Left lung (tissue), 10 donors: ENCODE results near the gene CHCHD4. TPM values are rescaled to one million over a fixed set of nuclear protein-coding genes. Genes with fewer than 3 reads are reported as not detected.

Experiments
- ATAC-seq: fragments of 200-7000 bp; cut with Tn5 transposase; one replicate; pipeline ENCODE4 v1.9.1; 2020; ENCODE audit warnings: moderate library complexity
- DNase-seq, 4 donors: peaks; one replicate each; pipeline ENCODE4 v3.0.0-alpha.2; 2013 to 2020
- H3K27ac ChIP-seq, 2 donors: fragments of 200-600 bp; sonication (generic) in 1 of 2; one replicate each; pipeline versions ENCODE4 v1.5.0 to v1.8.0; 2020 to 2021
- H3K27me3 ChIP-seq, 2 donors: fragments of 200-600 bp; sonication (generic) in 1 of 2; one replicate each; pipeline versions ENCODE4 v1.5.0 to v1.8.0; 2020 to 2021
- H3K36me3 ChIP-seq, 2 donors: fragments of 200-600 bp; sonication (generic) in 1 of 2; one replicate each; pipeline versions ENCODE4 v1.5.0 to v1.8.0; 2020 to 2021
- H3K4me1 ChIP-seq, 2 donors: fragments of 200-600 bp; one replicate each; pipeline ENCODE4 v1.8.0; 2021
- H3K4me3 ChIP-seq, 2 donors: fragments of 200-600 bp; sonication (generic) in 1 of 2; one replicate each; pipeline versions ENCODE4 v1.5.0 to v1.8.0; 2020 to 2021; ENCODE audit warnings: mild to moderate bottlenecking in 1 of 2
- H3K9me3 ChIP-seq, 2 donors: fragments of 200-600 bp; sonication (generic) in 1 of 2; one replicate each; pipeline versions ENCODE4 v1.5.0 to v1.8.0; 2020 to 2021
- intact Hi-C, 2 donors: fragments of 100-400 bp; cut with DNase I; formaldehyde crosslinking; loops; one replicate each; pipeline versions ENCODE4 v1.11.2 to v1.14.2; 2022
- polyA plus RNA-seq, 6 donors: library from polyadenylated mRNA; unstranded; fragments of 120-200 nt; gene quantifications; one replicate each; pipeline ENCODE4 v1.2.1, GENCODE V29; 2013; ENCODE audit not compliant: insufficient read length in 6 of 6
- total RNA-seq, 2 donors: library from RNA; stranded (reverse); fragmentation: NEBNext Ultra II Directional; extraction: Animal tissue kit (Norgen Biotek cat#: 25700); gene quantifications; one replicate each; pipeline ENCODE4 v1.2.1, GENCODE V29; 2021
- TF ChIP-seq, protein P1 (sequence below), 2 donors: fragments of 200-600 bp; sonication (generic) in 1 of 2; IDR thresholded peaks; one replicate each; pipeline versions ENCODE4 v1.5.0 to v1.8.0; 2021; ENCODE audit warnings: antibody characterized with exemption in 2 of 2
- donor health status: DM: no; HTN: yes; CAD: no.
- donor health status: DM: no; HTN: no; CAD: no.

The CHCHD4 gene
- total and polyA plus RNA-seq, 8 donors = 9.6 to 15.3 (median 13.4) TPM

DNA sequence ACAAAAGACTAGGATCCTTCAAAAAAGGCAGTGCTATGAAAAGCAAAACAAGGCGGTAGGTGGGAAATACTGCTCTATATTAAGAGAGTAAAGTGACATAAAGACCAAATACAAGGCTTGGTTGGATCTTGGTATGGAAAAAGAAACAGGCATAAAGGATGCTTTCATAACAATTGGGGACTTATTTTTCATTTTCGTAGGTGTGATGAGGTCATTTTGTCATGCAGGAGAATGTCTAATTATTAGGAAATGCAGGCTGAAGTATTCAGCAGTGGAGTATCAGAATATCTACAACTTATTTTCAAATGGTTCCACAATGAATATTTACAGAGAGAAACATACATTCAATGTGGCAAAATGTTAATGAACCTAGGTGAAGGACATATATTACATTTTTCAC, 44.8 kb upstream of the CHCHD4 start:
- ATAC-seq (no peak), DNase-seq (no peak)
- peaks cover 0 to 84% of the 10 kb centered on the region in 2 donors for H3K36me3 ChIP-seq
- TF ChIP-seq, protein P1, sequence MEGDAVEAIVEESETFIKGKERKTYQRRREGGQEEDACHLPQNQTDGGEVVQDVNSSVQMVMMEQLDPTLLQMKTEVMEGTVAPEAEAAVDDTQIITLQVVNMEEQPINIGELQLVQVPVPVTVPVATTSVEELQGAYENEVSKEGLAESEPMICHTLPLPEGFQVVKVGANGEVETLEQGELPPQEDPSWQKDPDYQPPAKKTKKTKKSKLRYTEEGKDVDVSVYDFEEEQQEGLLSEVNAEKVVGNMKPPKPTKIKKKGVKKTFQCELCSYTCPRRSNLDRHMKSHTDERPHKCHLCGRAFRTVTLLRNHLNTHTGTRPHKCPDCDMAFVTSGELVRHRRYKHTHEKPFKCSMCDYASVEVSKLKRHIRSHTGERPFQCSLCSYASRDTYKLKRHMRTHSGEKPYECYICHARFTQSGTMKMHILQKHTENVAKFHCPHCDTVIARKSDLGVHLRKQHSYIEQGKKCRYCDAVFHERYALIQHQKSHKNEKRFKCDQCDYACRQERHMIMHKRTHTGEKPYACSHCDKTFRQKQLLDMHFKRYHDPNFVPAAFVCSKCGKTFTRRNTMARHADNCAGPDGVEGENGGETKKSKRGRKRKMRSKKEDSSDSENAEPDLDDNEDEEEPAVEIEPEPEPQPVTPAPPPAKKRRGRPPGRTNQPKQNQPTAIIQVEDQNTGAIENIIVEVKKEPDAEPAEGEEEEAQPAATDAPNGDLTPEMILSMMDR (IDR thresholded peaks at IDR 0.05) = no peak
- intact Hi-C loops = no loop called here
- H3K9me3 ChIP-seq = no peaks in the 10 kb centered on the region
- no peaks in the 10 kb centered on the region for H3K4me1 ChIP-seq
- no peak overlapping the region for H3K27ac ChIP-seq
- no peaks in the 10 kb centered on the region for H3K27me3 ChIP-seq
- H3K4me3 ChIP-seq = no peak overlapping the region

DNA sequence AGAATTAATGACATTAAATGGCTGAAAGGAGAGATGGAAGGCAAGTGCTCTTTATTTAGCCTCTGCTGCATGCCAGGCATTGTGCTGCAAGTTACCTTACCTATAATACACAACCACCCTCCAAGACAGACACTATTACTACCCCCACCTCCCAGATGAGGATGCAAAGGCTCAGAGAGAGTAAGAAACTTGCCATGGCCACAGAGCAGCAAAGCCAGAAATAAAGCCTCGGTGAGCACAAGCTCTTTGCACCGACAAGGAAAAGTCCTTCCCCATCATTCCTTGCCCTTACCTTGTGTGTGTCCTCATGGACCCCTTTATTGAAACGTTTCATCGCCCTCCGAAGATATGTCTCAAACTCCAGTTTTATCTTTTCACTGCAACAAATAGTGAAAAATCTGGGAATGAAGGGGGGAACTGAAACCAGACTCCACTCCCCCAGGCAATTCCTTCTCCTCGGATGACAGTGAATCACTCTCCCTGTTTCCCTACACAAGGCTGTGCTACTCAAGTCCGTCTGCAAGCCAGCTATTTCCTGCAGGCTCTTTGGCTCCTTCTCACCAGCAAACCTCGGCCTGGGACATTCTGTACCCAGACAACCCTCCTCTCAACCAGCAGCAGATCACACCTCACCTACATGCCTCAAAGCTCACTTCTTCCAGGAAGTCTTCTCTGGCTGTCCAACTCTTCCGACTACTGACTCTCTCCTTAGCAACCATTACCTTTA, 42.4 kb upstream of the CHCHD4 start:
- no peaks in the 10 kb centered on the region for H3K4me1 ChIP-seq
- TF ChIP-seq, protein P1 (IDR thresholded peaks at IDR 0.05) = no peak
- H3K36me3 ChIP-seq = peaks cover 0 to 100% of the 10 kb centered on the region in 2 donors
- H3K27me3 ChIP-seq = no peaks in the 10 kb centered on the region
- ATAC-seq (no peak), DNase-seq (no peak)
- H3K4me3 ChIP-seq = no peak overlapping the region
- no peak overlapping the region for H3K27ac ChIP-seq
- intact Hi-C loops = no loop called here
- peaks cover 0 to 2% of the 10 kb centered on the region in 2 donors for H3K9me3 ChIP-seq

DNA sequence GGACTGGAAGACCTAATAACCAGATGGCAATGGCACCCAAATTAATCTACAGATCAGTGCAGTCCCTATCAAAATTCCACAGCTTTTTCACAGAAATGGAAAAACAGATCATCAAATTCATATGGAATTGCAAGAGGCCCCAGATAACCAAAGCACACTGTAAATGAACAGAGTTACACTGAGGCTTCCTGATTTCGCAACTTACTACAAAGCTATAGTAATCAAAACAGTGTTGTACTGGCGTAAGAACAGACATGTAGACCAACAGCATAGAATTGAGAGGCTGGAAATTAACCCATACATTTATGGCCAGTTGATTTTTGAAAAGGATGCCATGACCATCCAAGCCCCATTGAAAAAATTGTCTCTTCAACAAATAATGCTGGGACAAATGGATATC, 37.5 kb upstream of the CHCHD4 start:
- peaks cover 0 to 100% of the 10 kb centered on the region in 2 donors for H3K36me3 ChIP-seq
- no peaks in the 10 kb centered on the region for H3K27me3 ChIP-seq
- TF ChIP-seq, protein P1 (IDR thresholded peaks at IDR 0.05) = no peak
- no peaks in the 10 kb centered on the region for H3K4me1 ChIP-seq
- no peak overlapping the region for H3K27ac ChIP-seq
- no peak overlapping the region for H3K4me3 ChIP-seq
- intact Hi-C loops = no loop called here
- ATAC-seq = no peak
- peaks cover 0 to 15% of the 10 kb centered on the region in 2 donors for H3K9me3 ChIP-seq
- no peak for DNase-seq

DNA sequence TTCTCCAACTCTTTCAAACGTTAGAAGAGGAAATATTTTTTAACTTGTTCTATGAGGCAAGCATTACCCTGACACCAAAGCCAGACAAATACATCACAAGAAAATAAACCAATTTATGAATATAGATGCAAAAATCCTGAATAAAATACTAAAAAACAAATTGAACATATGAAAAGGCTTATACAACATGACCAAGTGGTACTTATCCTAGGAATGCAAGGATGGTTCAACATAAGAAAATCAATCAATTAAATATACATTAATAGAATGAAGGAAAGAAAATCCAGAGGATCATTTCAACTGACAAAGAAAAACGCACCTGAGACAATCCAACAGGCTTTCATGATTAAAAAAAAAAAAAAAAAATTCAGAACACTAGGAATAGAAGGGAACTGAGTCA, 36.6 kb upstream of the CHCHD4 start:
- intact Hi-C loops = no loop called here

DNA sequence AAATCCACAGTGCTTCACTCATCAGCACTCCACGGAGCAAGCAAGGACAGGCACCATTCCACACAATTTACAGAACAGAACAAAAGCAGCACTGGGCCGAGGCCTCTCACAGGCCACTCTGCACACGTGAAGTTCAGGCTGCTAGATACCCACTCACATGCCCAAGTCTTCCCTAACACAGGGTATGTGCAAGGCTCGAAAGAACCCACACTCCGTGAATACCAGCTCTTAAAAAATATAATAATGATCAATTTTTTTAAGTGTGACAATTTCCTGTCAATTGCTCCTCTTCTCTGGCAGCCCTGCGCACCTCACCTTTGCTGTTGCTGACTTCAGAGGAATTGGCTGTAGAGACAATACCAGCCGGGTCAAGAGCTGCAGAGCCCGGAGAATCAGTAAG, 34.8 kb upstream of the CHCHD4 start:
- H3K36me3 ChIP-seq = peaks cover 0 to 99% of the 10 kb centered on the region in 2 donors
- no peak overlapping the region for H3K27ac ChIP-seq
- no peaks in the 10 kb centered on the region for H3K4me1 ChIP-seq
- no peak overlapping the region for H3K4me3 ChIP-seq
- TF ChIP-seq, protein P1 (IDR thresholded peaks at IDR 0.05) = no peak
- no peaks in the 10 kb centered on the region for H3K27me3 ChIP-seq
- peaks cover 0 to 15% of the 10 kb centered on the region in 2 donors for H3K9me3 ChIP-seq
- intact Hi-C loops = no loop called here
- DNase-seq (no peak), ATAC-seq (no peak)

More for the DNA sequence above, 36.6 kb upstream of the CHCHD4 start:
- TF ChIP-seq, protein P1 (IDR thresholded peaks at IDR 0.05) = no peak
- no peaks in the 10 kb centered on the region for H3K4me1 ChIP-seq
- H3K27ac ChIP-seq = no peak overlapping the region
- peaks cover 0 to 15% of the 10 kb centered on the region in 2 donors for H3K9me3 ChIP-seq
- ATAC-seq = no peak
- H3K36me3 ChIP-seq = peaks cover 0 to 100% of the 10 kb centered on the region in 2 donors
- DNase-seq = no peak
- H3K4me3 ChIP-seq = no peak overlapping the region
- H3K27me3 ChIP-seq = no peaks in the 10 kb centered on the region
